H1 (cell line): ENCODE data around the gene DGKD.

Experiments used
- CBX8 ChIP-seq: fragments of 300-800, 300-1000 bp; sonication (generic); IDR thresholded peaks from 2 replicates; pipeline ENCODE4 v1.7.1; 2016; ENCODE audit warnings: low read depth, low read length, borderline replicate concordance
- EGR1 ChIP-seq: IDR thresholded peaks from 2 replicates; pipeline ENCODE4 v1.6.1; 2011; ENCODE audit warnings: low read depth, low read length, borderline replicate concordance
- EZH2 ChIP-seq: fragments of 200-600 bp; sonication (generic); IDR thresholded peaks from 2 replicates; pipeline ENCODE4 v1.7.1; 2012; ENCODE audit warnings: low read depth, mild to moderate bottlenecking, moderate library complexity, low read length, inconsistent platforms; ENCODE audit not compliant: severe bottlenecking
- JUN ChIP-seq: IDR thresholded peaks from 2 replicates; pipeline ENCODE4 v1.6.1; 2011; ENCODE audit warnings: low read depth, mild to moderate bottlenecking, improper control_type of control experiment, low read length
- POLR2A ChIP-seq, 2 experiments: IDR thresholded peaks; 1 replicate in 1 of 2; 2 replicates in 1 of 2; pipeline ENCODE4 v1.6.1; 2011; ENCODE audit warnings: low read depth in 2 of 2, low read length in 2 of 2, mild to moderate bottlenecking in 2 of 2; ENCODE audit errors: control extremely low read depth in 1 of 2
- SIN3A ChIP-seq, 2 experiments: IDR thresholded peaks in 1 of 2; conservative IDR thresholded peaks in 1 of 2; 2 replicates each; pipeline ENCODE4 v1.6.1; 2011 to 2012; ENCODE audit warnings: low read length in 2 of 2, improper control_type of control experiment in 1 of 2, low read depth in 1 of 2, mild to moderate bottlenecking in 1 of 2
- SIX5 ChIP-seq: IDR thresholded peaks from 2 replicates; pipeline ENCODE4 v1.6.1; 2011; ENCODE audit warnings: mild to moderate bottlenecking, low read depth, low read length
- SUZ12 ChIP-seq: fragments of 200-600 bp; sonication (generic); IDR thresholded peaks from 2 replicates; pipeline ENCODE4 v1.6.1; 2012; ENCODE audit warnings: mild to moderate bottlenecking, inconsistent platforms, low read length, moderate library complexity, mixed read lengths
- TAF1 ChIP-seq: IDR thresholded peaks from 2 replicates; pipeline ENCODE4 v1.6.1; 2011; ENCODE audit warnings: mild to moderate bottlenecking, low read depth, low read length
- ZNF274 ChIP-seq: IDR thresholded peaks from 2 replicates; pipeline ENCODE4 v1.7.0; 2012; ENCODE audit warnings: low read length, borderline replicate concordance; ENCODE audit errors: extremely low read depth
- TF ChIP-seq, protein P1 (sequence below), 3 experiments: IDR thresholded peaks; 1 replicate in 2 of 3; 2 replicates in 1 of 3; pipeline versions ENCODE4 v1.5.1 to v1.6.1; 2011; ENCODE audit warnings: low read length in 3 of 3, mild to moderate bottlenecking in 3 of 3, inconsistent platforms in 2 of 3, low read depth in 1 of 3, moderate library complexity in 1 of 3; ENCODE audit not compliant: insufficient read depth in 1 of 3; ENCODE audit errors: control extremely low read depth in 1 of 3
- TF ChIP-seq, protein P2 (sequence below): IDR thresholded peaks from 2 replicates; pipeline ENCODE4 v1.6.1; 2012; ENCODE audit warnings: low read length, inconsistent platforms
- TF ChIP-seq, protein P3 (sequence below): IDR thresholded peaks from 2 replicates; pipeline ENCODE4 v1.6.1; 2011; ENCODE audit warnings: low read length, improper control_type of control experiment
- TF ChIP-seq, protein P4 (sequence below): IDR thresholded peaks from 2 replicates; pipeline ENCODE4 v1.6.1; 2011; ENCODE audit warnings: low read depth, mild to moderate bottlenecking, low read length; ENCODE audit not compliant: insufficient read depth

DNA sequence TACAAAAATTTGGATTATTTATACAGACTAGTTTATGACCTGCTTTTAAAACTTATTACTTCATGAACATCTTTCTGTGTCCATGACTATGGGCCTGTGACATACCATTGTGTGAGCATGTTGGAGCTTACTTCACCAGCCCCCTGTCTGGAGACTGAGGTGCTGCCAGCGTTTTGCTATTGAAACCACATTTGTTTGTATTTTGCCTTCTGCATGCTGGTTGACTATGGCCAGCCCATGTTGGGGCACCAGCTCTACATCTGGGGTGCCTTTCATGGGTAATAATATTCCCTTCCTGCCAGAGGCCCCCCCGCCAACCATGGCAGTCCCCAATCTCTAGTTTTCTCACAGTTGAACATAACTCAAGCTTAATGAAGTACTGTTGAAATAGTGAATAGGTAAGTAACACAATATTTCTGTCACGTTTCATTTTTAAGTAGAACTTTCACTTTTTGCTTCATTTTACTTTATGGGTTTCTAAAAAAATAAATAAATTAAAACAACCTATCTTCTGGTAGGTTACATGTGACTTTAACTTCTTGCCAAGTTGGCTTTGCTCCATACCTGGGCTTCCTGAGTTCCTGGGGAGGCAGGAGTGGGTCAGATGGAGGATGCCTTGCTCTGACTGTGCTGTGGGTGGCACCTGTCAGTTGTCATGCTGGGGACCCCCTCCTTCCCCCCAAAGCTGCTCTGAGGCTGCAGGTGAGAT lies 63.9 kb downstream of the DGKD start:
- TF ChIP-seq TAF1 = no peak
- TF ChIP-seq, protein P1, sequence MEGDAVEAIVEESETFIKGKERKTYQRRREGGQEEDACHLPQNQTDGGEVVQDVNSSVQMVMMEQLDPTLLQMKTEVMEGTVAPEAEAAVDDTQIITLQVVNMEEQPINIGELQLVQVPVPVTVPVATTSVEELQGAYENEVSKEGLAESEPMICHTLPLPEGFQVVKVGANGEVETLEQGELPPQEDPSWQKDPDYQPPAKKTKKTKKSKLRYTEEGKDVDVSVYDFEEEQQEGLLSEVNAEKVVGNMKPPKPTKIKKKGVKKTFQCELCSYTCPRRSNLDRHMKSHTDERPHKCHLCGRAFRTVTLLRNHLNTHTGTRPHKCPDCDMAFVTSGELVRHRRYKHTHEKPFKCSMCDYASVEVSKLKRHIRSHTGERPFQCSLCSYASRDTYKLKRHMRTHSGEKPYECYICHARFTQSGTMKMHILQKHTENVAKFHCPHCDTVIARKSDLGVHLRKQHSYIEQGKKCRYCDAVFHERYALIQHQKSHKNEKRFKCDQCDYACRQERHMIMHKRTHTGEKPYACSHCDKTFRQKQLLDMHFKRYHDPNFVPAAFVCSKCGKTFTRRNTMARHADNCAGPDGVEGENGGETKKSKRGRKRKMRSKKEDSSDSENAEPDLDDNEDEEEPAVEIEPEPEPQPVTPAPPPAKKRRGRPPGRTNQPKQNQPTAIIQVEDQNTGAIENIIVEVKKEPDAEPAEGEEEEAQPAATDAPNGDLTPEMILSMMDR (IDR thresholded peaks at IDR 0.05; ENCODE audit: control extremely low read depth in 1 of 3, insufficient read depth in 1 of 3, low read depth in 1 of 3, low read length in 3 of 3) = no peak
- no peak for TF ChIP-seq SIN3A (conservative IDR thresholded peaks at IDR 0.05 in 1 of 2, IDR thresholded peaks at IDR 0.05 in 1 of 2; ENCODE audit: low read depth in 1 of 2, low read length in 2 of 2)
- TF ChIP-seq SUZ12 = no peak
- no peak for TF ChIP-seq POLR2A (IDR thresholded peaks at IDR 0.05; ENCODE audit: control extremely low read depth in 1 of 2, low read depth in 2 of 2, low read length in 2 of 2)
- TF ChIP-seq, protein P2, sequence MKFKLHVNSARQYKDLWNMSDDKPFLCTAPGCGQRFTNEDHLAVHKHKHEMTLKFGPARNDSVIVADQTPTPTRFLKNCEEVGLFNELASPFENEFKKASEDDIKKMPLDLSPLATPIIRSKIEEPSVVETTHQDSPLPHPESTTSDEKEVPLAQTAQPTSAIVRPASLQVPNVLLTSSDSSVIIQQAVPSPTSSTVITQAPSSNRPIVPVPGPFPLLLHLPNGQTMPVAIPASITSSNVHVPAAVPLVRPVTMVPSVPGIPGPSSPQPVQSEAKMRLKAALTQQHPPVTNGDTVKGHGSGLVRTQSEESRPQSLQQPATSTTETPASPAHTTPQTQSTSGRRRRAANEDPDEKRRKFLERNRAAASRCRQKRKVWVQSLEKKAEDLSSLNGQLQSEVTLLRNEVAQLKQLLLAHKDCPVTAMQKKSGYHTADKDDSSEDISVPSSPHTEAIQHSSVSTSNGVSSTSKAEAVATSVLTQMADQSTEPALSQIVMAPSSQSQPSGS = no peak
- no peak for TF ChIP-seq EGR1
- TF ChIP-seq CBX8 = no peak
- TF ChIP-seq SIX5 = no peak
- TF ChIP-seq, protein P3, sequence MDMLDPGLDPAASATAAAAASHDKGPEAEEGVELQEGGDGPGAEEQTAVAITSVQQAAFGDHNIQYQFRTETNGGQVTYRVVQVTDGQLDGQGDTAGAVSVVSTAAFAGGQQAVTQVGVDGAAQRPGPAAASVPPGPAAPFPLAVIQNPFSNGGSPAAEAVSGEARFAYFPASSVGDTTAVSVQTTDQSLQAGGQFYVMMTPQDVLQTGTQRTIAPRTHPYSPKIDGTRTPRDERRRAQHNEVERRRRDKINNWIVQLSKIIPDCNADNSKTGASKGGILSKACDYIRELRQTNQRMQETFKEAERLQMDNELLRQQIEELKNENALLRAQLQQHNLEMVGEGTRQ = no peak
- no peak for TF ChIP-seq JUN
- TF ChIP-seq ZNF274 = no peak
- TF ChIP-seq, protein P4, sequence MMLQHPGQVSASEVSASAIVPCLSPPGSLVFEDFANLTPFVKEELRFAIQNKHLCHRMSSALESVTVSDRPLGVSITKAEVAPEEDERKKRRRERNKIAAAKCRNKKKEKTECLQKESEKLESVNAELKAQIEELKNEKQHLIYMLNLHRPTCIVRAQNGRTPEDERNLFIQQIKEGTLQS = no peak
- no peak for TF ChIP-seq EZH2
